HCT116 (cell line): ENCODE data around the gene SGK1. TPM values are rescaled to one million over a fixed set of nuclear protein-coding genes. Genes with fewer than 3 reads are reported as not detected.
"Not testable (repeated sequence)": the region's sequence is repeated elsewhere in the genome, so short reads cannot be mapped to it uniquely, and the experiment has no call there.

Source experiments
- ATAC-seq: fragments of 200-7000 bp; cut with Tn5 transposase; 2 replicates; pipeline ENCODE4 v1.9.1; 2020; ENCODE audit warnings: mild to moderate bottlenecking, moderate library complexity
- BruUV-seq: library from RNA; stranded (reverse); fragments of 400-500 nt; replicated peaks from 2 replicates; lab custom pipeline; 2021; lab: Mats Ljungman, UMichigan
- CTCF ChIA-PET: fragments of 300-600 bp; sonication (Branson Sonifier 250); formaldehyde crosslinking; loops from one replicate; lab custom pipeline; 2021; ENCODE audit warnings: antibody characterized with exemption; lab: Charles Lee
- POLR2A ChIA-PET: fragments of 300-600, 350-600 bp; sonication (Branson Sonifier 250); formaldehyde crosslinking; loops from one replicate; lab custom pipeline; 2021; ENCODE audit warnings: antibody characterized with exemption; lab: Charles Lee
- RAD21 ChIA-PET, 2 experiments: fragments of 300-600 bp; sonication (Branson Sonifier 250); formaldehyde crosslinking; loops; one replicate each; lab custom pipeline; 2023; ENCODE audit warnings: low total read pairs in 2 of 2; ENCODE audit not compliant: uncharacterized antibody in 2 of 2, unreplicated experiment in 2 of 2, low non-redundant PET in 1 of 2; lab: Charles Lee
- DNase-seq: peaks from one replicate; pipeline ENCODE4 v3.0.0-alpha.2; 2010; ENCODE audit warnings: low read depth, low spot score
- H2AFZ ChIP-seq: fragments of 200-600 bp; shearing (Covaris generic), sonication (generic); 2 replicates; pipeline ENCODE4 v1.6.1; 2017; ENCODE audit warnings: low read depth, mixed run types, mixed read lengths, antibody characterized with exemption, low read length; ENCODE audit not compliant: poor library complexity, severe bottlenecking
- H3K27ac ChIP-seq: 2 replicates; pipeline ENCODE4 v1.5.1; 2012; ENCODE audit warnings: low read depth, low read length
- H3K27me3 ChIP-seq: fragments of 200-600 bp; sonication (generic); 2 replicates; pipeline ENCODE4 v1.6.1; 2016; ENCODE audit warnings: mixed run types, low read length, mixed read lengths; ENCODE audit not compliant: insufficient read depth
- H3K36me3 ChIP-seq, 2 experiments: fragments of 200-500 bp in 1 of 2; fragments of 200-600 bp in 1 of 2; sonication (Bioruptor generic) in 1 of 2; sonication (generic) in 1 of 2; 2 replicates each; pipeline versions ENCODE4 v1.5.1 to v1.6.1; 2014 to 2016; ENCODE audit warnings: low read length in 2 of 2, inconsistent platforms in 1 of 2, mixed read lengths in 1 of 2, mixed run types in 1 of 2; ENCODE audit not compliant: insufficient read depth in 2 of 2, control insufficient read depth in 1 of 2
- H3K4me1 ChIP-seq, 2 experiments: fragments of 200-600 bp in 1 of 2; sonication (generic) in 1 of 2; 2 replicates each; pipeline versions ENCODE4 v1.5.1 to v1.6.1; 2012 to 2017; ENCODE audit warnings: low read length in 2 of 2, inconsistent platforms in 1 of 2, mild to moderate bottlenecking in 1 of 2, mixed read lengths in 1 of 2, mixed run types in 1 of 2, moderate library complexity in 1 of 2; ENCODE audit not compliant: insufficient read depth in 2 of 2, control insufficient read depth in 1 of 2
- H3K4me2 ChIP-seq: fragments of 200-600 bp; sonication (generic); 2 replicates; pipeline ENCODE4 v1.6.1; 2017; ENCODE audit warnings: mixed run types, low read length, mixed read lengths
- H3K4me3 ChIP-seq, 2 experiments: fragments of 200-600 bp in 1 of 2; sonication (generic) in 1 of 2; replicated peaks in 1 of 2; 2 replicates each; pipeline ENCODE4 v1.5.1; 2011 to 2016; ENCODE audit warnings: low read length in 2 of 2, control low read depth in 1 of 2, low read depth in 1 of 2, mild to moderate bottlenecking in 1 of 2, mixed read lengths in 1 of 2, mixed run types in 1 of 2
- H3K79me2 ChIP-seq: fragments of 200-600 bp; sonication (generic); 2 replicates; pipeline ENCODE4 v1.6.1; 2017; ENCODE audit warnings: mild to moderate bottlenecking, mixed run types, low read length, moderate library complexity, mixed read lengths; ENCODE audit not compliant: insufficient read depth
- H3K9ac ChIP-seq: fragments of 200-600 bp; sonication (generic); 2 replicates; pipeline ENCODE4 v1.6.1; 2016; ENCODE audit warnings: low read length, mixed read lengths
- H3K9me2 ChIP-seq: fragments of 200-600 bp; sonication (generic), shearing (Covaris generic); 2 replicates; pipeline ENCODE4 v1.6.1; 2017; ENCODE audit warnings: mixed run types, mild to moderate bottlenecking, moderate library complexity; ENCODE audit not compliant: insufficient read depth
- H3K9me3 ChIP-seq, 2 experiments: fragments of 200-500 bp in 1 of 2; fragments of 200-600 bp in 1 of 2; sonication (Bioruptor generic) in 1 of 2; sonication (generic) in 1 of 2; 2 replicates each; pipeline ENCODE4 v1.6.1; 2014 to 2017; ENCODE audit warnings: low read length in 2 of 2, mixed read lengths in 2 of 2, inconsistent platforms in 1 of 2, low read depth in 1 of 2, mild to moderate bottlenecking in 1 of 2, mixed run types in 1 of 2, moderate library complexity in 1 of 2; ENCODE audit not compliant: control insufficient read depth in 1 of 2, insufficient read depth in 1 of 2
- H4K20me1 ChIP-seq: fragments of 200-600 bp; sonication (generic), shearing (Covaris generic); 2 replicates; pipeline ENCODE4 v1.6.1; 2017; ENCODE audit warnings: mixed run types, mild to moderate bottlenecking, moderate library complexity; ENCODE audit not compliant: insufficient read depth
- CEBPB ChIP-seq: IDR thresholded peaks from 2 replicates; pipeline ENCODE4 v1.6.1; 2012; ENCODE audit warnings: low read depth
- ELF1 ChIP-seq: IDR thresholded peaks from 2 replicates; pipeline ENCODE4 v1.6.1; 2012; ENCODE audit warnings: low read depth, borderline replicate concordance
- EZH2 ChIP-seq: fragments of 200-600 bp; sonication (generic); IDR thresholded peaks from 2 replicates; pipeline ENCODE4 v1.6.1; 2017; ENCODE audit warnings: antibody characterized with exemption, mixed run types
- POLR2A ChIP-seq: IDR thresholded peaks from 2 replicates; pipeline ENCODE4 v1.7.0; 2011; ENCODE audit warnings: borderline replicate concordance; ENCODE audit not compliant: insufficient read depth, insufficient read length; ENCODE audit errors: extremely low read depth
- RAD21 ChIP-seq: IDR thresholded peaks from 2 replicates; pipeline ENCODE4 v1.6.1; 2012; ENCODE audit warnings: low read depth, mild to moderate bottlenecking
- SIN3A ChIP-seq: IDR thresholded peaks from 2 replicates; pipeline ENCODE4 v1.6.1; 2012; ENCODE audit warnings: low read depth
- SP1 ChIP-seq: IDR thresholded peaks from 2 replicates; pipeline ENCODE4 v1.6.1; 2012; ENCODE audit warnings: low read depth
- SRF ChIP-seq: IDR thresholded peaks from 2 replicates; pipeline ENCODE4 v1.6.1; 2012; ENCODE audit warnings: low read depth
- ZNF274 ChIP-seq: fragments of 200-500 bp; sonication (Bioruptor generic); IDR thresholded peaks from 2 replicates; pipeline ENCODE4 v1.6.1; 2014; ENCODE audit warnings: mild to moderate bottlenecking, low read depth, low read length, inconsistent platforms
- intact Hi-C: fragments of 100-400 bp; cut with micrococcal nuclease; formaldehyde crosslinking; loops from 2 replicates; pipeline ENCODE4 v1.10.0; 2022
- total RNA-seq: library from RNA; stranded (reverse); gene quantifications from one replicate; pipeline ENCODE4 v1.2.1, GENCODE V29; 2021; ENCODE audit not compliant: unreplicated experiment
- TF ChIP-seq, protein P1 (sequence below), 3 experiments: fragments of 200-600 bp in 1 of 3; sonication (generic) in 1 of 3; IDR thresholded peaks in 2 of 3; conservative IDR thresholded peaks in 1 of 3; 2 replicates each; pipeline ENCODE4 v1.5.1; 2012 to 2017; ENCODE audit warnings: low read depth in 2 of 3, low read length in 2 of 3, antibody characterized with exemption in 1 of 3, borderline replicate concordance in 1 of 3, control low read depth in 1 of 3, mild to moderate bottlenecking in 1 of 3, mixed read lengths in 1 of 3, mixed run types in 1 of 3, moderate library complexity in 1 of 3; ENCODE audit not compliant: insufficient read depth in 1 of 3
- TF ChIP-seq, protein P2 (sequence below): IDR thresholded peaks from 2 replicates; pipeline ENCODE4 v1.6.1; 2011; ENCODE audit warnings: mild to moderate bottlenecking, low read length, moderate library complexity; ENCODE audit not compliant: insufficient replicate concordance; ENCODE audit errors: extremely low read depth
- TF ChIP-seq, protein P3 (sequence below): IDR thresholded peaks from 2 replicates; pipeline ENCODE4 v1.6.1; 2012

Gene SGK1
- total RNA-seq, 1 experiment from 2014 or later: 4.5 TPM

DNA sequence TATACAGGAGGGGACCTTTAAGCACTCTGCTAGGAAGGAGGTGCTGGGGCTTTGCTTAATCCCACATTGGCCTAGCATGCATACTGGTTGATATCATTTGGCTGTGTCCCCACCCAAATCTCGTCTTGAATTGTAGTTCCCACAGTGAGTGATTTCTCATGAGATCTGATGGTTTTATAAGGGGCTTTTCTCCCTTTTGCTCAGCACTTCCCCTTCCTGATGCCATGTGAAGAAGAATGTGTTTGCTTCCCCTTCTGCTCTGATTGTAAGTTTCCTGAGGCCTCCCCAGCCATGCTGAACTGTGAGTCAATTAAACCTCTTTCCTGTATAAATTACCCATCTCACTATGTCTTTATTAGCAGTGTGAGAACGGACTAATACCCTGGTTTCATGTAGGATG is 1.8 kb upstream of the SGK1 start:
- H2AFZ ChIP-seq, H3K36me3 ChIP-seq, H3K4me2 ChIP-seq, RAD21 ChIA-PET, H3K9me3 ChIP-seq, ATAC-seq, H4K20me1 ChIP-seq, H3K4me1 ChIP-seq, H3K4me3 ChIP-seq, BruUV-seq, H3K27ac ChIP-seq, intact Hi-C loops, DNase-seq, H3K9me2 ChIP-seq, CTCF ChIA-PET, H3K27me3 ChIP-seq, H3K79me2 ChIP-seq, H3K9ac ChIP-seq, POLR2A ChIA-PET: not testable (repeated sequence)

DNA sequence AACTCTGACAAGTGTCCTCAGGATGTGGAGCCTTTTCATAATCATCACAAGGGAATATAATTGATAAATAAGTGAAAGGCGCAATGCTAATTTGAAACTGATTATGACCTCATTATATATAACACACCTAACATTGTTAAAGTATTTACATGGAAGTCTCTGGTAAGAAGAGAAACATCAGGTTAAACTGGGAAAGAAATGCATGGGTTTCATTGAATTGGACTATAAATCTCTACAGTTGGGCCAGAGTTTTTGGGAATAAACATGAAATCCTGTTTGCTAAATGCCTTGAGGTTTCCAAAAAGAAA is 1.0 kb upstream of the SGK1 start:
- no peak overlapping the region for H3K9ac ChIP-seq
- no peaks in the 10 kb centered on the region for H3K4me1 ChIP-seq
- intact Hi-C loops: no loop called here
- H3K9me2 ChIP-seq: no peaks in the 10 kb centered on the region
- H4K20me1 ChIP-seq: no peaks in the 10 kb centered on the region
- CTCF ChIA-PET: no interaction called here
- H3K27me3 ChIP-seq: peaks cover 3% of the 10 kb centered on the region; the same call in 1 of the 2 replicates
- no peaks in the 10 kb centered on the region for H3K9me3 ChIP-seq
- ATAC-seq (no peak), DNase-seq (no peak)
- RAD21 ChIA-PET: no interaction called here
- no peak overlapping the region for H3K27ac ChIP-seq
- no peaks in the 10 kb centered on the region for H3K36me3 ChIP-seq
- H3K4me2 ChIP-seq: no peak overlapping the region
- H2AFZ ChIP-seq: no peak overlapping the region
- H3K4me3 ChIP-seq: no peak overlapping the region
- BruUV-seq: no TSS peak
- no peaks in the 10 kb centered on the region for H3K79me2 ChIP-seq
- TF ChIP-seq ELF1 (no peak), ZNF274 (no peak), SRF (no peak), SP1 (no peak), POLR2A (no peak), RAD21 (no peak), CEBPB (no peak), SIN3A (no peak), EZH2 (no peak)
- TF ChIP-seq, protein P1, sequence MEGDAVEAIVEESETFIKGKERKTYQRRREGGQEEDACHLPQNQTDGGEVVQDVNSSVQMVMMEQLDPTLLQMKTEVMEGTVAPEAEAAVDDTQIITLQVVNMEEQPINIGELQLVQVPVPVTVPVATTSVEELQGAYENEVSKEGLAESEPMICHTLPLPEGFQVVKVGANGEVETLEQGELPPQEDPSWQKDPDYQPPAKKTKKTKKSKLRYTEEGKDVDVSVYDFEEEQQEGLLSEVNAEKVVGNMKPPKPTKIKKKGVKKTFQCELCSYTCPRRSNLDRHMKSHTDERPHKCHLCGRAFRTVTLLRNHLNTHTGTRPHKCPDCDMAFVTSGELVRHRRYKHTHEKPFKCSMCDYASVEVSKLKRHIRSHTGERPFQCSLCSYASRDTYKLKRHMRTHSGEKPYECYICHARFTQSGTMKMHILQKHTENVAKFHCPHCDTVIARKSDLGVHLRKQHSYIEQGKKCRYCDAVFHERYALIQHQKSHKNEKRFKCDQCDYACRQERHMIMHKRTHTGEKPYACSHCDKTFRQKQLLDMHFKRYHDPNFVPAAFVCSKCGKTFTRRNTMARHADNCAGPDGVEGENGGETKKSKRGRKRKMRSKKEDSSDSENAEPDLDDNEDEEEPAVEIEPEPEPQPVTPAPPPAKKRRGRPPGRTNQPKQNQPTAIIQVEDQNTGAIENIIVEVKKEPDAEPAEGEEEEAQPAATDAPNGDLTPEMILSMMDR (IDR thresholded peaks at IDR 0.05 in 2 of 3, conservative IDR thresholded peaks at IDR 0.05 in 1 of 3; ENCODE audit: borderline replicate concordance in 1 of 3, insufficient read depth in 1 of 3, low read depth in 2 of 3, low read length in 2 of 3): no peak
- TF ChIP-seq, protein P2, sequence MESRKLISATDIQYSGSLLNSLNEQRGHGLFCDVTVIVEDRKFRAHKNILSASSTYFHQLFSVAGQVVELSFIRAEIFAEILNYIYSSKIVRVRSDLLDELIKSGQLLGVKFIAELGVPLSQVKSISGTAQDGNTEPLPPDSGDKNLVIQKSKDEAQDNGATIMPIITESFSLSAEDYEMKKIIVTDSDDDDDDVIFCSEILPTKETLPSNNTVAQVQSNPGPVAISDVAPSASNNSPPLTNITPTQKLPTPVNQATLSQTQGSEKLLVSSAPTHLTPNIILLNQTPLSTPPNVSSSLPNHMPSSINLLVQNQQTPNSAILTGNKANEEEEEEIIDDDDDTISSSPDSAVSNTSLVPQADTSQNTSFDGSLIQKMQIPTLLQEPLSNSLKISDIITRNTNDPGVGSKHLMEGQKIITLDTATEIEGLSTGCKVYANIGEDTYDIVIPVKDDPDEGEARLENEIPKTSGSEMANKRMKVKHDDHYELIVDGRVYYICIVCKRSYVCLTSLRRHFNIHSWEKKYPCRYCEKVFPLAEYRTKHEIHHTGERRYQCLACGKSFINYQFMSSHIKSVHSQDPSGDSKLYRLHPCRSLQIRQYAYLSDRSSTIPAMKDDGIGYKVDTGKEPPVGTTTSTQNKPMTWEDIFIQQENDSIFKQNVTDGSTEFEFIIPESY: no peak
- TF ChIP-seq, protein P3, sequence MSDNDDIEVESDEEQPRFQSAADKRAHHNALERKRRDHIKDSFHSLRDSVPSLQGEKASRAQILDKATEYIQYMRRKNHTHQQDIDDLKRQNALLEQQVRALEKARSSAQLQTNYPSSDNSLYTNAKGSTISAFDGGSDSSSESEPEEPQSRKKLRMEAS: no peak
- POLR2A ChIA-PET: no interaction called here
